HEK293T (cell line): ENCODE results near the gene LIG3.

Source experiments
- BHLHE40 ChIP-seq: fragments of 450-650 bp; IDR thresholded peaks from 2 replicates; pipeline ENCODE4 v1.6.1; 2016; ENCODE audit warnings: mild to moderate bottlenecking, moderate library complexity, borderline replicate concordance
- ELF4 ChIP-seq: fragments of 450-650 bp; IDR thresholded peaks from 2 replicates; pipeline ENCODE4 v1.6.1; 2017; ENCODE audit warnings: antibody characterized with exemption
- FOXK2 ChIP-seq: fragments of 450-650 bp; IDR thresholded peaks from 2 replicates; pipeline ENCODE4 v1.6.1; 2016; ENCODE audit warnings: mild to moderate bottlenecking
- HDGF ChIP-seq: fragments of 450-650 bp; IDR thresholded peaks from 2 replicates; pipeline ENCODE4 v1.6.1; 2017; ENCODE audit warnings: antibody characterized with exemption, borderline replicate concordance
- L3MBTL2 ChIP-seq: fragments of 450-650 bp; conservative IDR thresholded peaks from 2 replicates; pipeline ENCODE4 v1.6.1; 2016; ENCODE audit warnings: mild to moderate bottlenecking
- NFRKB ChIP-seq: fragments of 450-650 bp; IDR thresholded peaks from 2 replicates; pipeline ENCODE4 v1.6.1; 2016; ENCODE audit warnings: mild to moderate bottlenecking, moderate library complexity
- SP1 ChIP-seq: fragments of 450-650 bp; IDR thresholded peaks from 2 replicates; pipeline ENCODE4 v1.6.1; 2017
- TARDBP ChIP-seq: fragments of 450-650 bp; IDR thresholded peaks from 2 replicates; pipeline ENCODE4 v1.6.1; 2016
- ZNF384 ChIP-seq: fragments of 450-650 bp; IDR thresholded peaks from 2 replicates; pipeline ENCODE4 v1.6.1; 2016
- TF ChIP-seq, protein P1 (sequence below): fragments of 450-650 bp; IDR thresholded peaks from 2 replicates; pipeline ENCODE4 v1.6.1; 2016

DNA sequence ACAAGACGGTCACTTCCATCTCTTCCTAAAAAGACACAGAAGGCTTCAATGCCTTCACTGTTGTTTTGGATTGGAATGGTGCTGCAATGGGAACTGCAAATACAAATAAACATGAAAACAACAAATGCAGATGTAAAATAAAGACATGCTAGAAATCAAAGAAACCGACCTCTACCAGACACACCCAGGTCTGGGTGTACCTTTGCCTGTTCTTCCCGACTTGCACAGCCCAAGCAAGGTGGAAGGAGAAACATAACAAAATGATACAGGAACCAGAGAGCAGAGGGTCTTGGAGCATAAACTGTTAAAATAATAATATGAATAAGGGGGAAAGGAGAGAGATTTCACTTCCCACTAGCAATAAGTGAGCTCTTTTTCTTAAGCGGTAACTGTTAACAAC lies 65.9 kb downstream of the LIG3 start:
- TF ChIP-seq HDGF (no peak), BHLHE40 (no peak), ZNF384 (no peak), L3MBTL2 (no peak), SP1 (no peak), NFRKB (no peak), TARDBP (no peak), FOXK2 (no peak), ELF4 (no peak)
- TF ChIP-seq, protein P1, sequence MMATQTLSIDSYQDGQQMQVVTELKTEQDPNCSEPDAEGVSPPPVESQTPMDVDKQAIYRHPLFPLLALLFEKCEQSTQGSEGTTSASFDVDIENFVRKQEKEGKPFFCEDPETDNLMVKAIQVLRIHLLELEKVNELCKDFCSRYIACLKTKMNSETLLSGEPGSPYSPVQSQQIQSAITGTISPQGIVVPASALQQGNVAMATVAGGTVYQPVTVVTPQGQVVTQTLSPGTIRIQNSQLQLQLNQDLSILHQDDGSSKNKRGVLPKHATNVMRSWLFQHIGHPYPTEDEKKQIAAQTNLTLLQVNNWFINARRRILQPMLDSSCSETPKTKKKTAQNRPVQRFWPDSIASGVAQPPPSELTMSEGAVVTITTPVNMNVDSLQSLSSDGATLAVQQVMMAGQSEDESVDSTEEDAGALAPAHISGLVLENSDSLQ = no peak
